GM23338 (cell line): ENCODE results near the gene ANAPC2. TPM values are rescaled to one million over a fixed set of nuclear protein-coding genes. Genes with fewer than 3 reads are reported as not detected.

Source experiments
- ATAC-seq: fragments of 200-7000 bp; cut with Tn5 transposase; 3 replicates; pipeline ENCODE4 v1.9.1; 2020
- DNase-seq: peaks from one replicate; pipeline ENCODE4 v3.0.0-alpha.2; 2015; ENCODE audit warnings: low spot score
- H2AFZ ChIP-seq: fragments of 200-600 bp; sonication (generic); 2 replicates; pipeline ENCODE4 v1.8.0; 2016; ENCODE audit warnings: antibody characterized with exemption, mild to moderate bottlenecking, moderate library complexity
- H3F3A ChIP-seq: fragments of 200-600 bp; sonication (generic); replicated peaks from 2 replicates; pipeline ENCODE4 v1.8.0; 2017; ENCODE audit warnings: antibody characterized with exemption, mixed run types, low read depth
- H3K27ac ChIP-seq: fragments of 200-600 bp; sonication (generic); 2 replicates; pipeline ENCODE4 v1.6.1; 2016; ENCODE audit warnings: low read depth
- H3K27me3 ChIP-seq: fragments of 200-600 bp; sonication (generic); 2 replicates; pipeline ENCODE4 v1.8.0; 2016; ENCODE audit warnings: mild to moderate bottlenecking, mixed run types, moderate library complexity; ENCODE audit not compliant: insufficient read depth
- H3K36me3 ChIP-seq: fragments of 200-600 bp; sonication (generic); 2 replicates; pipeline ENCODE4 v1.8.0; 2016; ENCODE audit warnings: mild to moderate bottlenecking; ENCODE audit not compliant: insufficient read depth
- H3K4me1 ChIP-seq: fragments of 200-600 bp; sonication (generic); 2 replicates; pipeline ENCODE4 v1.8.0; 2016; ENCODE audit warnings: mild to moderate bottlenecking, moderate library complexity; ENCODE audit not compliant: insufficient read depth
- H3K4me2 ChIP-seq: fragments of 200-600 bp; sonication (generic); 2 replicates; pipeline ENCODE4 v1.7.1; 2017; ENCODE audit warnings: mixed run types
- H3K4me3 ChIP-seq: fragments of 200-600 bp; sonication (generic); 2 replicates; pipeline ENCODE4 v1.6.1; 2016; ENCODE audit warnings: mixed run types
- H3K79me2 ChIP-seq: fragments of 200-600 bp; sonication (generic); replicated peaks from 2 replicates; pipeline ENCODE4 v1.8.0; 2017; ENCODE audit warnings: mild to moderate bottlenecking; ENCODE audit not compliant: insufficient read depth
- H3K9me2 ChIP-seq: fragments of 200-600 bp; sonication (generic); 2 replicates; pipeline ENCODE4 v1.8.0; 2017; ENCODE audit not compliant: insufficient read depth
- H4K20me1 ChIP-seq: fragments of 200-600 bp; sonication (generic); replicated peaks from 2 replicates; pipeline ENCODE4 v1.8.0; 2017; ENCODE audit warnings: mild to moderate bottlenecking; ENCODE audit not compliant: insufficient read depth
- H3K27ac Mint-ChIP-seq: 2 replicates; pipeline ENCODE4 v1.8.0; 2020; ENCODE audit warnings: inconsistent platforms, mild to moderate bottlenecking, moderate library complexity, mixed read lengths
- H3K27me3 Mint-ChIP-seq: 3 replicates; pipeline ENCODE4 v1.8.0; 2022; ENCODE audit warnings: low read depth, mild to moderate bottlenecking, moderate library complexity, mixed read lengths, inconsistent platforms; ENCODE audit not compliant: insufficient read depth, poor library complexity
- H3K36me3 Mint-ChIP-seq: 3 replicates; pipeline ENCODE4 v1.8.0; 2021; ENCODE audit warnings: low read depth, mild to moderate bottlenecking, inconsistent platforms, moderate library complexity, mixed read lengths
- H3K4me1 Mint-ChIP-seq: 3 replicates; pipeline ENCODE4 v1.8.0; 2020; ENCODE audit warnings: mild to moderate bottlenecking, inconsistent platforms, mixed read lengths
- H3K4me3 Mint-ChIP-seq: 3 replicates; pipeline ENCODE4 v1.8.0; 2021; ENCODE audit warnings: moderate library complexity, mild to moderate bottlenecking, inconsistent platforms, mixed read lengths
- H3K9me3 Mint-ChIP-seq: 3 replicates; pipeline ENCODE4 v1.8.0; 2020; ENCODE audit warnings: moderate library complexity, mild to moderate bottlenecking, inconsistent platforms, mixed read lengths
- CREB1 ChIP-seq: fragments of 250-450 bp; sonication (Bioruptor Pico); IDR thresholded peaks from 2 replicates; pipeline ENCODE4 v1.5.0; 2020; ENCODE audit warnings: low read depth, mild to moderate bottlenecking, moderate library complexity
- EZH2 ChIP-seq: fragments of 200-600 bp; sonication (generic); IDR thresholded peaks from one replicate; pipeline ENCODE4 v1.8.0; 2017; ENCODE audit warnings: antibody characterized with exemption, mild to moderate bottlenecking, low read depth; ENCODE audit not compliant: unreplicated experiment
- EZH2phosphoT487 ChIP-seq: fragments of 200-600 bp; sonication (generic); IDR thresholded peaks from one replicate; pipeline ENCODE4 v1.8.1; 2018; ENCODE audit warnings: antibody characterized with exemption; ENCODE audit not compliant: unreplicated experiment
- JUNB ChIP-seq: IDR thresholded peaks from one replicate; pipeline ENCODE4 v1.6.1; 2016; ENCODE audit warnings: antibody characterized with exemption; ENCODE audit not compliant: unreplicated experiment
- NANOG ChIP-seq: IDR thresholded peaks from 2 replicates; pipeline ENCODE4 v1.6.1; 2016; ENCODE audit warnings: antibody characterized with exemption, borderline replicate concordance
- POLR2AphosphoS5 ChIP-seq: IDR thresholded peaks from 2 replicates; pipeline ENCODE4 v1.6.1; 2016; ENCODE audit warnings: antibody characterized with exemption, low read depth
- STAT1 ChIP-seq: IDR thresholded peaks from one replicate; pipeline ENCODE4 v1.6.1; 2016; ENCODE audit warnings: antibody characterized with exemption; ENCODE audit not compliant: unreplicated experiment
- ZNF114 ChIP-seq: fragments of 250-450 bp; sonication (Bioruptor Pico); IDR thresholded peaks from 2 replicates; pipeline ENCODE4 v1.5.0; 2020; ENCODE audit warnings: mild to moderate bottlenecking, moderate library complexity
- ZNF331 ChIP-seq: fragments of 250-450 bp; sonication (Bioruptor Pico); IDR thresholded peaks from 2 replicates; pipeline ENCODE4 v1.5.0; 2020; ENCODE audit warnings: low read depth, mild to moderate bottlenecking, moderate library complexity
- polyA plus RNA-seq: library from polyadenylated mRNA; unstranded; fragments of >200 nt; fragmentation: Nextera tagmentation; extraction: Ambion mirVana; gene quantifications from 2 replicates; pipeline ENCODE4 v1.2.1, GENCODE V29; 2016
- total RNA-seq: library from RNA; depleted of rRNA; stranded (reverse); fragments of >200 nt; shearing (Covaris generic); gene quantifications from 2 replicates; pipeline ENCODE4 v1.2.3, GENCODE V29; 2014
- TF ChIP-seq, protein P1 (sequence below): IDR thresholded peaks from one replicate; pipeline ENCODE4 v1.6.1; 2018; ENCODE audit warnings: antibody characterized with exemption; ENCODE audit not compliant: unreplicated experiment
- TF ChIP-seq, protein P2 (sequence below): IDR thresholded peaks from 2 replicates; pipeline ENCODE4 v1.6.1; 2016; ENCODE audit warnings: antibody characterized with exemption
- TF ChIP-seq, protein P3 (sequence below), 2 experiments: fragments of 200-600 bp in 1 of 2; sonication (generic) in 1 of 2; conservative IDR thresholded peaks; 2 replicates each; pipeline versions ENCODE4 v1.5.1 to v1.6.1; 2016 to 2017; ENCODE audit warnings: antibody characterized with exemption in 2 of 2, low read depth in 2 of 2, mild to moderate bottlenecking in 2 of 2, moderate library complexity in 1 of 2
- TF ChIP-seq, protein P4 (sequence below): fragments of 250-450 bp; sonication (Bioruptor Pico); IDR thresholded peaks from 2 replicates; pipeline ENCODE4 v1.5.0; 2020; ENCODE audit warnings: mild to moderate bottlenecking, moderate library complexity

ANAPC2 gene
- total and polyA plus RNA-seq, 2 experiments from 2014 or later: 16.4 to 42.9 TPM

DNA sequence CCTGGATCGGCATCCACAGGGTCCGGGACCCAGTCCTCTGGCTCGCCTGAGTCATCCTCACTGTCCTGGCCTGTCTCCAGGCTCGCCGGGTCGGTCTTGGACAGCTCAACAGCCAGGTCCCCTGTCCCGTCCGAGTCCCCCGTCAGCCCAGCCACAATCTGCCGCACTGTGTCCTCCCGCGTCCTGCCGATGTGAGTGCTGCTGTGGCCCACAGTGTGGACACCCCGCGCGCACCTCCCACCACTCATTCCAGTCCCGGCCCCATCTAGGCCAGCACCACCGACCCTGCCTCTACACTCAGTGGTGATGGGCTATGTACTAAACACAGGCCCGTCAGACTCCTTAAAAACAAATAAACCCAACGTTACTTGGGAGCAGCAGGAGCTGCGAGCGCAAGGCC is 6.7 kb downstream of the ANAPC2 start:
- Mint-ChIP-seq H3K4me1 (no peaks in the 10 kb centered on the region; the same call in 2 of the 3 replicates), H3K36me3 (peaks cover 25% of the 10 kb centered on the region), H3K27ac (no peak overlapping the region), H3K9me3 (no peaks in the 10 kb centered on the region), H3K27me3 (peaks cover 4% of the 10 kb centered on the region), H3K4me3 (no peak overlapping the region; the same call in 2 of the 3 replicates)
- Histone ChIP-seq H3K4me2 (no peak overlapping the region), H3K79me2 (peaks cover 4% of the 10 kb centered on the region), H4K20me1 (no peaks in the 10 kb centered on the region), H3K27me3 (no peaks in the 10 kb centered on the region), H3K4me1 (no peaks in the 10 kb centered on the region), H3K9me2 (no peaks in the 10 kb centered on the region), H3K4me3 (no peak overlapping the region), H3K36me3 (no peaks in the 10 kb centered on the region), H3K27ac (no peak overlapping the region), H2AFZ (no peak overlapping the region), H3F3A (peaks cover 4% of the 10 kb centered on the region; the same call in 1 of the 2 replicates)
- ATAC-seq (no peak), DNase-seq (no peak)
- no peak for TF ChIP-seq NANOG
- TF ChIP-seq JUNB: no peak
- TF ChIP-seq, protein P1, sequence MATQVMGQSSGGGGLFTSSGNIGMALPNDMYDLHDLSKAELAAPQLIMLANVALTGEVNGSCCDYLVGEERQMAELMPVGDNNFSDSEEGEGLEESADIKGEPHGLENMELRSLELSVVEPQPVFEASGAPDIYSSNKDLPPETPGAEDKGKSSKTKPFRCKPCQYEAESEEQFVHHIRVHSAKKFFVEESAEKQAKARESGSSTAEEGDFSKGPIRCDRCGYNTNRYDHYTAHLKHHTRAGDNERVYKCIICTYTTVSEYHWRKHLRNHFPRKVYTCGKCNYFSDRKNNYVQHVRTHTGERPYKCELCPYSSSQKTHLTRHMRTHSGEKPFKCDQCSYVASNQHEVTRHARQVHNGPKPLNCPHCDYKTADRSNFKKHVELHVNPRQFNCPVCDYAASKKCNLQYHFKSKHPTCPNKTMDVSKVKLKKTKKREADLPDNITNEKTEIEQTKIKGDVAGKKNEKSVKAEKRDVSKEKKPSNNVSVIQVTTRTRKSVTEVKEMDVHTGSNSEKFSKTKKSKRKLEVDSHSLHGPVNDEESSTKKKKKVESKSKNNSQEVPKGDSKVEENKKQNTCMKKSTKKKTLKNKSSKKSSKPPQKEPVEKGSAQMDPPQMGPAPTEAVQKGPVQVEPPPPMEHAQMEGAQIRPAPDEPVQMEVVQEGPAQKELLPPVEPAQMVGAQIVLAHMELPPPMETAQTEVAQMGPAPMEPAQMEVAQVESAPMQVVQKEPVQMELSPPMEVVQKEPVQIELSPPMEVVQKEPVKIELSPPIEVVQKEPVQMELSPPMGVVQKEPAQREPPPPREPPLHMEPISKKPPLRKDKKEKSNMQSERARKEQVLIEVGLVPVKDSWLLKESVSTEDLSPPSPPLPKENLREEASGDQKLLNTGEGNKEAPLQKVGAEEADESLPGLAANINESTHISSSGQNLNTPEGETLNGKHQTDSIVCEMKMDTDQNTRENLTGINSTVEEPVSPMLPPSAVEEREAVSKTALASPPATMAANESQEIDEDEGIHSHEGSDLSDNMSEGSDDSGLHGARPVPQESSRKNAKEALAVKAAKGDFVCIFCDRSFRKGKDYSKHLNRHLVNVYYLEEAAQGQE: no peak
- TF ChIP-seq, protein P2, sequence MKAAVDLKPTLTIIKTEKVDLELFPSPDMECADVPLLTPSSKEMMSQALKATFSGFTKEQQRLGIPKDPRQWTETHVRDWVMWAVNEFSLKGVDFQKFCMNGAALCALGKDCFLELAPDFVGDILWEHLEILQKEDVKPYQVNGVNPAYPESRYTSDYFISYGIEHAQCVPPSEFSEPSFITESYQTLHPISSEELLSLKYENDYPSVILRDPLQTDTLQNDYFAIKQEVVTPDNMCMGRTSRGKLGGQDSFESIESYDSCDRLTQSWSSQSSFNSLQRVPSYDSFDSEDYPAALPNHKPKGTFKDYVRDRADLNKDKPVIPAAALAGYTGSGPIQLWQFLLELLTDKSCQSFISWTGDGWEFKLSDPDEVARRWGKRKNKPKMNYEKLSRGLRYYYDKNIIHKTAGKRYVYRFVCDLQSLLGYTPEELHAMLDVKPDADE: no peak
- TF ChIP-seq EZH2phosphoT487: no peak
- TF ChIP-seq, protein P3, sequence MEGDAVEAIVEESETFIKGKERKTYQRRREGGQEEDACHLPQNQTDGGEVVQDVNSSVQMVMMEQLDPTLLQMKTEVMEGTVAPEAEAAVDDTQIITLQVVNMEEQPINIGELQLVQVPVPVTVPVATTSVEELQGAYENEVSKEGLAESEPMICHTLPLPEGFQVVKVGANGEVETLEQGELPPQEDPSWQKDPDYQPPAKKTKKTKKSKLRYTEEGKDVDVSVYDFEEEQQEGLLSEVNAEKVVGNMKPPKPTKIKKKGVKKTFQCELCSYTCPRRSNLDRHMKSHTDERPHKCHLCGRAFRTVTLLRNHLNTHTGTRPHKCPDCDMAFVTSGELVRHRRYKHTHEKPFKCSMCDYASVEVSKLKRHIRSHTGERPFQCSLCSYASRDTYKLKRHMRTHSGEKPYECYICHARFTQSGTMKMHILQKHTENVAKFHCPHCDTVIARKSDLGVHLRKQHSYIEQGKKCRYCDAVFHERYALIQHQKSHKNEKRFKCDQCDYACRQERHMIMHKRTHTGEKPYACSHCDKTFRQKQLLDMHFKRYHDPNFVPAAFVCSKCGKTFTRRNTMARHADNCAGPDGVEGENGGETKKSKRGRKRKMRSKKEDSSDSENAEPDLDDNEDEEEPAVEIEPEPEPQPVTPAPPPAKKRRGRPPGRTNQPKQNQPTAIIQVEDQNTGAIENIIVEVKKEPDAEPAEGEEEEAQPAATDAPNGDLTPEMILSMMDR (conservative IDR thresholded peaks at IDR 0.05; ENCODE audit: low read depth in 2 of 2): no peak
- no peak for TF ChIP-seq ZNF331 (CRISPR knock-in tag)
- no peak for TF ChIP-seq EZH2
- no peak for TF ChIP-seq STAT1
- TF ChIP-seq ZNF114: no peak
- TF ChIP-seq, protein P4, sequence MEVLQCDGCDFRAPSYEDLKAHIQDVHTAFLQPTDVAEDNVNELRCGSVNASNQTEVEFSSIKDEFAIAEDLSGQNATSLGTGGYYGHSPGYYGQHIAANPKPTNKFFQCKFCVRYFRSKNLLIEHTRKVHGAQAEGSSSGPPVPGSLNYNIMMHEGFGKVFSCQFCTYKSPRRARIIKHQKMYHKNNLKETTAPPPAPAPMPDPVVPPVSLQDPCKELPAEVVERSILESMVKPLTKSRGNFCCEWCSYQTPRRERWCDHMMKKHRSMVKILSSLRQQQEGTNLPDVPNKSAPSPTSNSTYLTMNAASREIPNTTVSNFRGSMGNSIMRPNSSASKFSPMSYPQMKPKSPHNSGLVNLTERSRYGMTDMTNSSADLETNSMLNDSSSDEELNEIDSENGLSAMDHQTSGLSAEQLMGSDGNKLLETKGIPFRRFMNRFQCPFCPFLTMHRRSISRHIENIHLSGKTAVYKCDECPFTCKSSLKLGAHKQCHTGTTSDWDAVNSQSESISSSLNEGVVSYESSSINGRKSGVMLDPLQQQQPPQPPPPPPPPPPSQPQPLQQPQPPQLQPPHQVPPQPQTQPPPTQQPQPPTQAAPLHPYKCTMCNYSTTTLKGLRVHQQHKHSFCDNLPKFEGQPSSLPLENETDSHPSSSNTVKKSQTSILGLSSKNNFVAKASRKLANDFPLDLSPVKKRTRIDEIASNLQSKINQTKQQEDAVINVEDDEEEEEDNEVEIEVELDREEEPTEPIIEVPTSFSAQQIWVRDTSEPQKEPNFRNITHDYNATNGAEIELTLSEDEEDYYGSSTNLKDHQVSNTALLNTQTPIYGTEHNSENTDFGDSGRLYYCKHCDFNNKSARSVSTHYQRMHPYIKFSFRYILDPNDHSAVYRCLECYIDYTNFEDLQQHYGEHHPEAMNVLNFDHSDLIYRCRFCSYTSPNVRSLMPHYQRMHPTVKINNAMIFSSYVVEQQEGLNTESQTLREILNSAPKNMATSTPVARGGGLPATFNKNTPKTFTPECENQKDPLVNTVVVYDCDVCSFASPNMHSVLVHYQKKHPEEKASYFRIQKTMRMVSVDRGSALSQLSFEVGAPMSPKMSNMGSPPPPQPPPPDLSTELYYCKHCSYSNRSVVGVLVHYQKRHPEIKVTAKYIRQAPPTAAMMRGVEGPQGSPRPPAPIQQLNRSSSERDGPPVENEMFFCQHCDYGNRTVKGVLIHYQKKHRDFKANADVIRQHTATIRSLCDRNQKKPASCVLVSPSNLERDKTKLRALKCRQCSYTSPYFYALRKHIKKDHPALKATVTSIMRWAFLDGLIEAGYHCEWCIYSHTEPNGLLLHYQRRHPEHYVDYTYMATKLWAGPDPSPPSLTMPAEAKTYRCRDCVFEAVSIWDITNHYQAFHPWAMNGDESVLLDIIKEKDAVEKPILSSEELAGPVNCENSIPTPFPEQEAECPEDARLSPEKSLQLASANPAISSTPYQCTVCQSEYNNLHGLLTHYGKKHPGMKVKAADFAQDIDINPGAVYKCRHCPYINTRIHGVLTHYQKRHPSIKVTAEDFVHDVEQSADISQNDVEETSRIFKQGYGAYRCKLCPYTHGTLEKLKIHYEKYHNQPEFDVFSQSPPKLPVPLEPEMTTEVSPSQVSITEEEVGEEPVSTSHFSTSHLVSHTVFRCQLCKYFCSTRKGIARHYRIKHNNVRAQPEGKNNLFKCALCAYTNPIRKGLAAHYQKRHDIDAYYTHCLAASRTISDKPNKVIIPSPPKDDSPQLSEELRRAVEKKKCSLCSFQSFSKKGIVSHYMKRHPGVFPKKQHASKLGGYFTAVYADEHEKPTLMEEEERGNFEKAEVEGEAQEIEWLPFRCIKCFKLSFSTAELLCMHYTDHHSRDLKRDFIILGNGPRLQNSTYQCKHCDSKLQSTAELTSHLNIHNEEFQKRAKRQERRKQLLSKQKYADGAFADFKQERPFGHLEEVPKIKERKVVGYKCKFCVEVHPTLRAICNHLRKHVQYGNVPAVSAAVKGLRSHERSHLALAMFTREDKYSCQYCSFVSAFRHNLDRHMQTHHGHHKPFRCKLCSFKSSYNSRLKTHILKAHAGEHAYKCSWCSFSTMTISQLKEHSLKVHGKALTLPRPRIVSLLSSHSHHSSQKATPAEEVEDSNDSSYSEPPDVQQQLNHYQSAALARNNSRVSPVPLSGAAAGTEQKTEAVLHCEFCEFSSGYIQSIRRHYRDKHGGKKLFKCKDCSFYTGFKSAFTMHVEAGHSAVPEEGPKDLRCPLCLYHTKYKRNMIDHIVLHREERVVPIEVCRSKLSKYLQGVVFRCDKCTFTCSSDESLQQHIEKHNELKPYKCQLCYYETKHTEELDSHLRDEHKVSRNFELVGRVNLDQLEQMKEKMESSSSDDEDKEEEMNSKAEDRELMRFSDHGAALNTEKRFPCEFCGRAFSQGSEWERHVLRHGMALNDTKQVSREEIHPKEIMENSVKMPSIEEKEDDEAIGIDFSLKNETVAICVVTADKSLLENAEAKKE (CRISPR knock-in tag): no peak
- TF ChIP-seq CREB1 (CRISPR knock-in tag): no peak
- no peak for TF ChIP-seq POLR2AphosphoS5
